HG02588 (cell line): ENCODE results near the gene TFR2.
"Not testable (repeated sequence)": the region's sequence is repeated elsewhere in the genome, so short reads cannot be mapped to it uniquely, and the experiment has no call there.

Experiments used
- ATAC-seq: cut with Tn5 transposase; IDR thresholded peaks from one replicate; pipeline ENCODE4 v1.9.1; 2021; ENCODE audit warnings: mild to moderate bottlenecking, moderate library complexity; ENCODE audit not compliant: unreplicated experiment

The TFR2 gene

GRCh38 chr7:100678291-100678984 lies 37.1 kb upstream of the TFR2 start:
- ATAC-seq = no peak

GRCh38 chr7:100677308-100678267 lies 36.2 kb upstream of the TFR2 start:
- no peak for ATAC-seq

- no peak for ATAC-seq
Observed at GRCh38 chr7:100676501-100677306, 35.4 kb upstream of the TFR2 start.

- ATAC-seq = peak; percentile 29
Observed at GRCh38 chr7:100675581-100676350, 34.4 kb upstream of the TFR2 start.

GRCh38 chr7:100675105-100675451 lies 33.7 kb upstream of the TFR2 start:
- ATAC-seq = no peak

GRCh38 chr7:100674411-100675104 lies 33.2 kb upstream of the TFR2 start:
- ATAC-seq = no peak

GRCh38 chr7:100673942-100674410 lies 32.6 kb upstream of the TFR2 start:
- ATAC-seq = peak; percentile 2

GRCh38 chr7:100673302-100673941 lies 32.1 kb upstream of the TFR2 start, which contains the start of gene GNB2:
Gene GNB2, plus strand, starts transcription at chr7:100673740. Its CDS starts 2,526 bp downstream, at chr7:100676266.
- ATAC-seq = peak; percentile 63

GRCh38 chr7:100671353-100672327 lies 30.3 kb upstream of the TFR2 start:
- ATAC-seq = no peak

GRCh38 chr7:100670074-100670473 lies 28.7 kb upstream of the TFR2 start:
- ATAC-seq = no peak

GRCh38 chr7:100669106-100669505 lies 27.8 kb upstream of the TFR2 start:
- not testable (repeated sequence) for ATAC-seq

GRCh38 chr7:100668069-100668449 lies 26.7 kb upstream of the TFR2 start:
- no peak for ATAC-seq

- no peak for ATAC-seq
Observed at GRCh38 chr7:100667331-100668068, 26.1 kb upstream of the TFR2 start.

- no peak for ATAC-seq
Observed at GRCh38 chr7:100665168-100665726, 23.9 kb upstream of the TFR2 start.

- ATAC-seq = not testable (repeated sequence)
Observed at GRCh38 chr7:100662194-100662776, 20.9 kb upstream of the TFR2 start.

GRCh38 chr7:100655908-100656674 lies 14.7 kb upstream of the TFR2 start, which contains the start of gene ACTL6B:
Gene ACTL6B, minus strand, starts transcription at chr7:100656448. Its CDS starts 94 bp downstream, at chr7:100656354.
- ATAC-seq = no peak
